GM19240 (cell line): ENCODE measurements around the gene OR1I1.

Source experiments
- DNase-seq: peaks from one replicate; pipeline ENCODE4 v3.0.0; 2011; ENCODE audit warnings: low spot score; ENCODE audit not compliant: insufficient read length

OR1I1 gene

DNA sequence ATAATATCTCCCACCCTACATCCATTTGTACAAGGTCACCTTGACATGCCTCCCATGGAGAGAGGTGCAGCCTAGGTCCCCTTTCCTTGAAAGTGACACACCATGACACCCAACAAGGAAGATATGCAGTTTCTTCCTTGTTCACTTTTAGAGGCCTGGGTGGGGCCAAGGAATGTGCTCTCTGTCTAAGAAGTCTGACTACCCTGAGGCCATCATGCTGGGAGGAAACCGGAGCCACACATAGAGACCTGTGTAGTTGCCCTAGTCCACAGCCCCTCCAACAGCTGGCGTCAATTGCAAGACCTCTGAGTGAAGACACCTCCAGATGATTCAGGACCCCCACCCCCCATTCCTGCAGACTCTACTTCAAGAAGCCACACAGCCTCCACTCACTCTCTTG lies 36.2 kb downstream of the OR1I1 start:
- no peak for DNase-seq

DNA sequence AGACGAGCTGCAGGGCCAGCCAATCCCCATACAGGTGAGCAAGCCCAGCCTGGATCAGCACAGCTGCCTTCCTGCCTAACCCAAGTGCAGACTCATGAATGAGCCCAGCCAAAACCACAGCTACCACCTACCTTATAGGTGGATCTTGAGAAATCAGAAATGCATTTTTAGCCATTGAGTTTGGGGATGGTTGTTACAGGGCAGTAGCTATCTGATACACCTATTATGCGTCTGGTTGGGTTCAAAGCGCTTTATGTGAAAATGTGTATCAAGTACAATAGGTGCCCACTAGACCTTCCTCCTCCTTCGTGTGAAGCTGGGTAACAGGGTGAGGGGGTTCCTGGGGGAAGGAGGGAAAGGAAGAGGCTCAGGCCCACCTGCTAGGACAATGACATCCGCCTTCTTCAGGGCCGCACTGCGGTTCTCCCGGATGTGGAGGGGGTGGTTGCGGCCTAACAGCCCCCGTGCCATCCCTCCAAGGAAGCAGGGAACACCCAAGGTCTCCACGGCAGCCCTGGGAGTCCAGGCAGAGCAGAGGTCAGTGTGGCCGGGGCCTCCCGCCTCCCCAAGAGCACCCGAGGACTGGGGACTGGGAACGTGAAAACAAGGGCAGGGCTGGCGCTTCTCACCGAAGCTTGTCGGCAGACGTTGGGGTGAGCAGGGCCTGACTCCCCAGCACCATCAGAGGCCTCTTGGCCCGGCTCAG lies 36.9 kb downstream of the OR1I1 start:
- DNase-seq: no peak

DNA sequence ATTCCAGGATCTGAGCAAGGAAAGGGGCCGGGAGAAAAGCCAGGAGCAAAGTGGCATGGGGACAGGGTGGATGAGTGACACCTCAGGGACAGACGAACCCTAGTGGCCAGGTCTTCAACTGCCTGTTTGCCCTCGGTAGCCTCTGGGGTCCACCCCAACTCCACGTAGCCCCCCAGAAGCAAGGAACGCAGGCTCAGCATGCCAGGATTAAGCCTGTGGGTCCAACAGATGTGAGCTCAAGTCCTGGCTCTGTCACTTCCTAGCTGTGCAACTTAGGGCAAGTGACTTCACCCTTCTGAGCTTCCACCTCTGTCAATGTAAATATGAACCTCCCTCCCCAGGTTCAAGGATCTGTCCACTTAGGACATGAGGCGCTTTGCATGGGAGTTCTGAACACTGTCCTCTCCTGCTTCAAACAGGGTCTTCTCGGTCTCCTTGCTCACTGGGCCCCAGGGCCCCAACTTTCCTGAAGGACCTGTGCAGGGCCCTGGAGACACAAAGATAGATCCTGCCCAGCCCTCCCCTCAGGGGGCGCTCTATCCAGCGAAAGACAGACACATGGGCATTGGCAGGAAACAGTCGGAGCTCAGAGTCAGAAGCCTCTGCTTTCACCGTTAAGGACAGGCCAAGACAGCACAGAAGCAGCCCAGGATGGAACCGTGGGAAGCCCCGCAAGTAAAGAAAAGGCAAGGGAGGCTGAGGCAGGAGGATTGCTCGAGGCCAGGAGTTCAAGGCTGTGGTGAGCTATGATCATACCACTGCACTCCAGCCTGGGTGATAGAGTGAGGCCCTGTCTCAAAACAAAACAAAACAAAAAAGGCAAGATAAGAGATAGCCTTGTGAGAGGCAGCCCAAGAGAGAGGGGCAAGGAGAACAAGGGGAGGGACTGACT lies 38.4 kb downstream of the OR1I1 start:
- no peak for DNase-seq

DNA sequence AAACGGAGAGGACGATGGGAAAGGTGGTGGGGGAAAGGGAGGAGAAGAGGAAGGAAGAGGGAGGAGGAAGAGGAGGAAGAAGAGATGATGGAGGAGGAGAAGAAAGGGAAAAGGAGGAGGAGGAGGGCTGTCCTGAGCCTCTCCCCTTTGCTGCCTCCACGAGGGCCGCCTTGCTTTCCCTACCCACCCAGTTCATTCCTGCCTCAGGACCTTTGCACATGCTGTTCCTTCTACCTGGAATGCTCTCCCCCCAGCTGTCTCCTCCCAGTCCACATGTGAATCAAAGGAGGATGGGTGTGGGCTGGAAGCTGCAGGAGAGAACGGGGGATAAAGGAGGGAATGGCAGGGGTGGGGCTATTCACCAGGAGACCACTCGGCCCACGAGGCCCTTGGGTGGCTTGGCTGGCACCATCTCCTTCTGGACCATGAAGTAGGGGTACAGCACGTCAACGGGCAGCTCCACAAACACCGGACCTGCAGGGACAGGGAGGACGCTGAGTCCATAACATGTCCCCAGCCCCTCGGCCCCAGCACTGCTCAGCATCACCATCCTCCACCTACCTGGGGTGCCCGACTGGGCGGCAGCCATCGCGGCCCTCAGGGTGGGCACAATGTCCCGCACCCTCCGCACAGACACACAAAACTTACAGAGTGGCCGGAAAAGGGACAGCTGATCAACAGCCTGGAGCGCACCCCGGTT lies 40.5 kb downstream of the OR1I1 start:
- no peak for DNase-seq

DNA sequence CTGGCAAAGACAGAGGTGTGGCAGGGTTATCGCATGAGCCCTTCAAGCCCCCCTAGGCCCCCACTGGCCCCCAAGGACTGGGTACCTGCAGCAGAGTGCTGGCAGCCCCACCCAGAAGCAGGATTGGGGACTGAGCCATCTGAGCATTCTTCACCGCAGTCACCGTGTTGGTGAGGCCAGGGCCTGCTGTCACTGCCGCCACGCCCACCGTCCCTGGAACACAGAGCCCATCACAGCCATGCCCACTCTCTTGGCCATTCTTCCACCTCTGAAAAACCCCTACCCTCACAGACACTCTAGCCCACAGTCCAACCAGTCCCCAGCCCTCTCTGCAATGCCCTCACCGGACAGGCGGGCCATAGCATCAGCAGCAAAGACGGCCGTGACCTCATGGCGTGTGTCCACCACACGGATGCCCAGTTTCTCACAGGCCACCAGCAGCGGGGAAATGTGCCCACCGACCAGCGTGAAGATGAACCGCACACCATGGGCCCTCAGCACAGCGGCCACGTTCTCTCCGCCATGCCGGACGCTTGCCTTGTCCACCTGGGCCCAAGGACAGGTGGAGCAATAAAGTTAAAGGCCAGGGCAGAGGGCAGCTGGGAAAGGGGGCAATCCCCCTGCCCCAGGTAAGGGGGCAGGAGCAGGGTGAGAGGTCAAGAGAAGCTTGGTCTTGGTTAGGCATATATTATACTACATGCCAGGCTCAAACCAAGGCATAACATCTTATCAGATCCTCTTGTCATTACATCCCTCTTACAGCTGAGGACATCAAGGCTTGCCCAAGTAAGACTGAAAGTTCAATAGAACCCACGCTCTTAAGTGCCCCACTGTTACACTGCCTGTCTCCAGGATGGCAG lies 41.2 kb downstream of the OR1I1 start:
- no peak for DNase-seq

DNA sequence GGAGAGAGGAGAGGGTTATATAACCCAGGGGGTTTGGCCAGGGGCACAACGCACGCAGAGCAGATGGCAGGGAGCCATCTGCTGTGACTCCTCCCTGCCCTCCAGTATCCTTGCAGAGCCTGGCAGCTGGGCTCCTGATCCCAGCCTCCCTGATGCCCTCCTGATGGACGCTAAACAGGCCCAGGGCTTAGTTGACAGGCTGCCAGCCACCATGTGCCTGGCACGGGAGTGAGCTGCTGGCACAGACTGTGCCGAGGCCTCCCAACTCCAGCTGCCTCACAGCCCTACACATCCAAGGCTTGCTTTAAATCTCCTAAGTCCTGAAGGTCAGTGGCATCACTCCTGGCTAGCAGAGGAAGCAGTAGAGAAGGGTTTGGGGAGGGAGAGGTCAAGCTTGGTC lies 41.9 kb downstream of the OR1I1 start:
- DNase-seq: no peak

DNA sequence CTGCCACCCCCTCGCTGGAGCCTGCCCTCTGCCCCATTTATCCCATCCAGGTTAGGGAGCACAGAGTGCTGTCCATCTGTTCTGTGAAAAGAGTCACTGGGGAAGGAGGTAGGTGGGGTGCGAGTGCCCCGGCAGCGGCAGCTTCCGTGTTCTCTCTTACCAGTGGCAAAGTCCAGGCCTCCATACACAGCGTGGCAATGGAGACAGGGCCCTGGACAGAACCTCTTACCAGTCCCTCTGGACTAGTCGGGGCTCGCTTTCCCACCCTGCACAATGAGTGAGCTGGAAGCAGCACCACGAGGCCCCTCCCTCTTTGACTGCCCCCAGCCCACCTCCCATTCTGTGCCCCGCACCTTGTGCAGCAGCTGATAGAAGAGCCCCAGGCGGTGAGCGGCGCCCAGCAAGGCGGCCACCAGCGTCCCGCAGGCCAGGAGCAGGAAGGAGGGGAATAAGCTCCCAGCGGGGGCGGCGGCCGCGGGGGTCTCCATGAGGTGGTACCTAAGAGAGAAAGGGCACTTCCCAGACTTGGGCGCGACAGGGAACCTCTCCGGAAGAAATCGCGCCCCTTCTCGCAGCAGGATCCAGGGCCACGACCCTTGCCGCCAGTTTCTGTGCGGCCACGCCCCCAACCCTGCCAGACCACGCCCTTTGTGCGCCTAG lies 42.7 kb downstream of the OR1I1 start:
- DNase-seq: no peak

DNA sequence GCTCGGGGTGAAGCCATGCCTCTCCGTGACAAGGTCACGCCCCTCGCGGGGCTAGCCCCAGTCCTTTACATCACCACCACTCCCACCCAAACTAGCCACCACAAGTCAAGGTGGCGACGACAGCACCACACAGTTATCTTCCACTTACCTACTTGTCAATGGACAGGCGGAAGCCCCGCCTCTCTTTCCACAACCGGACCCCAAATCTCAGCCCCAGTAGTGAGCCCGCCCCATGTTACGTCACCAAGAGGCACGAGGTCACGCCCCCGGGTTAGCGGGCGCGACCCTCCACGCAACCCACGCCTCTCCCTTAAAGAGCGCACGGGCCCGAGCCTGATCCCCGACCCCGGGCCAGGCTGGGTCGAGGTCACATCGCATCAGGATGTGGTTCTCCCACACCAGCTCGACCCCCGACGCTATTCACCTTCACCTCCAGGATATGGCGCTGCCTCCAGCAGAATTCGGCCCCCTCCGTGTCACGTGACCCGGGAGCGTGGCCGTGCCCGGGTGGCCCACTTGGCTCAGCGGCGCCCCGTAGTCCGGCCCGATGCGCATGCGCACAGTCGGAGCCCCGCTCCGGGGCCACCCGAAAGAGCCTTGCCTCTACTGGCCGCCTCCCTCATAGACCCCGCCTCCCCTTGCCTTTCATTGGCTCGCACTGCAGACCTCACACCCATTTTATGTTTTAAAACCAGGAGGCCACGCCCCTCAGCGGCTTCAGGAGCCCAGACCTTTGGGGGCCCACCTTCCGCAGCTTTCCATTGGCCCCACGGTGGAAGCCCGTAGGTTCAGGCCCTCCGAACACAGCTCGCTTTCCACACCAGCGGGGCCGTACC lies 43.4 kb downstream of the OR1I1 start:
- DNase-seq: peak; percentile 99

DNA sequence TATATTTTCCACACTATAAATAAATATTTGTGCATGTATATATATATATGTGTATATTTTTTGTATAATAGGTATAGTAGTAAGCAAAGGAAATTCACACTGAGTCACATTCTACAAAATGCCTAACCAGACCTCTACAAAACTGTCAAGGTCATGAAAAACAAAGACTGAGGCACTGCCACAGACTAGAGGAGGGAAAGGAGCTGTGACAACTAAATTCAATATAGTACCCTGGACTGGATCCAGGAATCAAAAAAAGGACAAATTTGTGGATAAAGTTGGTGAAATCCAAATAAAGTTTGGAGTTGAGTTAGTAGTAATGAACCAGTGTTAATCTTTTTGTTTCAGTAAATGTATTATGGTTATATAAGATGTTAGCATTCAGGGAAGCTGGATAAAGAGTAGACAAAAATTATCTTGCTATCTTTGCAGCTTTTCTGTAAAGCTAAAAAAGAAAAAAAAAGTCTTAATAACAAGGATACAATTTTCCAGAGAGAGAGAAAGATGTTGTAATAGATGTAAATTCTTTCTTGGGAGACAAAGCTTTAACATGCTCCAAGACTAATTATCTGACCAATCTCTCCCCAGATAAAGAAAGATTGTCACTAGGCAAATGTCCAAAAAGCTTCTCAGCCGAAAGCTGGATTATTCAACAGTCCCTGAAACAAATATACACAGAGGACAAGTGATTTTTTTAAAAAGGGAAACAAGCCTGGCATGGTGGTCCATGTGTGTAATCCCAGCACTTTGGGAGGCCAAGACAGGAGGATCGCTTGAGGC lies 44.3 kb downstream of the OR1I1 start:
- DNase-seq: no peak

DNA sequence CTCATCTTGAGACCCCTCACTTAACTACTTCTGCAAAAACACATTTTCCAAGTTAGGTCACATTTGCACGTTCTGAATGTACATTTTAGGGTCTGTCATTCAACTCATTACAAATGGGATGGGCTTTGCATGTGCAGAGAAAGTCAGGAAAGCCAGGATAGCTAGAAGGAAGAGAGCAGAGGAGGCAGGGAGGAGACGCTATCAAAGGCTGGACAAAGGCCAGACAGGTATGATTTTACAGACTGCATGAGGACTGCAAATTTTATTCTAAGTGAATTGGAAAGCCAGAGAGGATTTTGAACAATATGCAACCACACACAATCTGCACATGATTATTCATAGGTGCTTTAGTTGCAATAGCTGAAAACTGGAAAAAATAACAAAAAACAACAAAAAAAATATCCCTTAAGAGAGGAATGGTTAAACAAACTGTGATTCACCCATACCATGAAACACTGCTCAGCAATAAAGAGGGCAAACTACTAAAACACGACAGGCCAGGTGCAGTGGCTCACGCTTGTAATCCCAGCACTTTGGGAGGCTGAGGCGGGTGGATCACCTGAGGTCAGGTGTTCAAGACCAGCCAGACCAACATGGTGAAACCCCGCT lies 46.3 kb downstream of the OR1I1 start:
- DNase-seq: no peak

DNA sequence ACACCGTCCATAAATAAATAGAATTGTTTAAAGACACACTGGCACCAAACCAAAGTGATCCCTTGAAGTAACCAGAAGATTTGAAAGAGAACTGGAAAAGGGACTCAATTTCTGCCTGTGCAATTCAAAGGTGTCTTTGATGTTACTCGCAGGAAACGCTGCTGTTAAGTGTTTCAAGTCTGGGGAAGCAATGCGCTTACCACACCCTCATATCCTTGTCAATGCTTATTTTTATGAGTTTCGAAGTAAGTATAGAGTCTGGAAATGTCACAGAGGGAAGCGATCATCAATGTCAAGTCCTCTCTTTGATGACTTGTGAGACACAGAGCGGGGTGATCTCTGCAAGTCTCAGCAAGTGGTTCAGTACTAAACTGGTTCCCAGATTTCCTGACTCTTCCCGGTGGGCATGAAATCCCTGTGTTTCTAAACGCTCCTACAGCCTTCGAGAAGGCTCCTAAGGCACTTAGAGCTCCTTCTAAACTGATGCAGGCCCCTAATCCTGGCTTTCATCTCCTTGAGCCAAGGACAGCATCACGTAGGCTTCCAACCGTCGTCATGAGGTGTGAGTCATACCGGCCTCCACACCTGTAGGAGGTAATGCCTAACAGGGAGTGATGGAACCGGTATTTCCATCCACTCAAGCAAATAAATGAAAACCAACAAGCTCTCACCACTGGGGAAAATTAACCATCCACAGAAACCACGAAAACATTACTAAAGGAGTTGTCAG lies 48.0 kb downstream of the OR1I1 start:
- no peak for DNase-seq

DNA sequence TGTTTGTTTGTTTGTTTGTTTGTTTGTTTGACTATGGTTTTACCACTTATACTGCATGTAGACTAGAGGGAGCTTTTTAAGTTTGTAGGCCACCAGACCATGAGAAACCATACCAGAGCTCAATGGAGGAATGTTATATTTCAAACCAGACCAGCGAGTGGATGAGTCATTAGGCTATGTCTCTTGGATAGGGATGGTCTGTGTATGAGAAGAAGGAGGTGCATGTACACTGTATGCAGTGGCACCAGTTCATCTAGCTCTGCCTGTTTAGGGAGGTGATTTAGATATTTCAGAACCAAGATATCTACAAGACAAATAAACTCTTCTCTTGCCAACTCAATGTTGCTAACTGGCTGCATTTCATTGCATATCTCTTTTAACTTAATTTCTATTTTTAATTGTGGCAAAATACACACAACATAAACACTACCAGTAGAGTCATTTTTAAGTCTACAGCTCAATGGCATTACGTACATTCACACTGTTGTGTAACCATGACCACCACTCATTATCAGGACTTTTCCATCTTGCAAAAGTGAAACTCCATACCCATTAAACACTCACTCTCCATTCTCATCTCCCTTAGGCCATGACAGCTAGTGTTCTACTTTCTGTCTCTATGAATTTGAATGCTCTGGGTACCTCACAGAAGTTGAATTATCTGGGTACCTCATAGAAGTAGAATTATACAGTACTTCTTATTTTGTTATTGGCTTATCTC lies 54.4 kb downstream of the OR1I1 start:
- DNase-seq: no peak

DNA sequence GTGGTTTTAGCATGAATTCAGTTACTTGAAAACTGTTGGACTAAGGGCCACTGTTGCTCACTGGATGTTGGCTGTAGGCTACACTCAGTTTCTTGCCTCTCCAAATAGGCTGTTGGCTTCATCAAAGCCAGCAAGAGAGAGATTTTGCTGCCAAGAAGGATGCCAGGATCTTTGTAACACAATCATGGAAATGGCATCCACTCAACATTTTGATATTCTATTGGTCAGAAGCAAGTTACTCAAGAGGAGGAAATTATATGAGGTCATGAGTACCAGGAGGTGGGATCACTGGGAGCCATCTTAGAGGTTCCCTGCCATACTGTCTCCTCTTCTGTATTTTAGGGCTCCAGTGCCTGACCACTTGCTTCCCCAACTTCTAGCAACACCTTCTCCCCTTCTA lies 55.8 kb downstream of the OR1I1 start:
- no peak for DNase-seq

DNA sequence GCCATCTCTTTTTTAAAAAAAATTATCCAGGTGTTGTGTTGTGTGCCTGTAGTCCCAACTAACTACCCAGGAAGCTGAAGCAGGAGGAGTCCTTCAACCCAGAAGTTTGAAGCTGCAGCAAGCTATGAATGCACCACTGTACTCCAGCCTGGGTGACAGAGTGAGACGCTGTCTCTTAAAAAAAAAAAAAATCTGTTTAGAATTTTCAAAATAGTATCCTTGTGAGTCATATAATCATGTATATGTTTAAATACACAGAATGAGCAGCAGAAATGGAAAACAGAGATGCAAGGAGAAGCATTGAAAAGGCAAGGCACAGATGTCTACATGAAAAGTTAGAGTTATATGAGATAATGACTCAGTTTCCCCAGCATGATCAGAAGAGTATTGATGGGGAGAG lies 56.4 kb downstream of the OR1I1 start:
- no peak for DNase-seq

DNA sequence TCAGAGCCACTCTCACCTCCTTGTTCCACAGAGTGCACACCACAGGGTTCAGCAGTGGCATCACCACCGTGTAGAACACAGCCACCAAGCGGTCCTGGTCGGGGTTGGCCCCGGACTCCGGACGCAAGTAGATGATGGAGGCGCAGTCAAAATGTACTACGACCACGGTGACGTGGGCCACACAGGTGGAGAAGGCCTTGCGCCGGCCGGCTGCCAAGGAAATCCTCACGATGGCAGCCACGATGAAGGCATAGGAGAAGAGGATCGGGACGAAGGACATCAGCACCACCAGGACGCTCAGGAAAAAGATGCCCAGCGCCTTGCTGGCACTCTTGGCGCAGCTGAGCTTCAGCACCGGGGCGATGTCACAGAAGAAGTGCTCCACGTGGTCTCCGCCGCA lies 59.1 kb downstream of the OR1I1 start:
- DNase-seq: no peak

DNA sequence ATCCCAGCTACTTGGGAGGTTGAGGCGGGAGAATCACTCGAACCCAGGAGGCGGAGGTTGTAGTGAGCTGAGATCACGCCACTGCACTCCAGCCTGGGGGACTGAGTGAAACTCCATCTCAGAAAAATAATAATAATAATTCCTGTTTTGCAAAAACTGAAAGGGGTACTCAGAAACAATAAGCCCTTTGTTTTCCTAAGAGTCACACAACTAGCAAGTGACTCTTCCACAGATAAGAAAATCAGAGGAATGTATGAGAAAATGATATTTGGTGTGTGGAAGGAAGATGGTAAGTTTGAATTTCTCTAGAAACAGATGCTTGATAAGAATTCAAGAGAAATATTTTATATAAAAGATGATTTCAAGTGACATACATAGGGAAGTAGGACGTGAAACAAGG lies 60.3 kb downstream of the OR1I1 start:
- no peak for DNase-seq
